Choroid plexus epithelial cell (primary cell): ENCODE results near the gene ZNF512.
A peak's percentile ranks its signal among the peaks of the same experiment; 100 is the strongest.

Experiments
- DNase-seq: peaks from one replicate; pipeline ENCODE4 v3.0.0-alpha.2; 2010; ENCODE audit warnings: low read depth
- H3K4me3 ChIP-seq: 2 replicates; pipeline ENCODE4 v1.5.1; 2011; ENCODE audit warnings: low read depth, mild to moderate bottlenecking, control low read depth, low read length, moderate library complexity
- TF ChIP-seq, protein P1 (sequence below): conservative IDR thresholded peaks from 2 replicates; pipeline ENCODE4 v1.5.1; 2011; ENCODE audit warnings: low read depth, mild to moderate bottlenecking, control low read depth, inconsistent platforms, low read length, moderate library complexity

The ZNF512 gene

DNA sequence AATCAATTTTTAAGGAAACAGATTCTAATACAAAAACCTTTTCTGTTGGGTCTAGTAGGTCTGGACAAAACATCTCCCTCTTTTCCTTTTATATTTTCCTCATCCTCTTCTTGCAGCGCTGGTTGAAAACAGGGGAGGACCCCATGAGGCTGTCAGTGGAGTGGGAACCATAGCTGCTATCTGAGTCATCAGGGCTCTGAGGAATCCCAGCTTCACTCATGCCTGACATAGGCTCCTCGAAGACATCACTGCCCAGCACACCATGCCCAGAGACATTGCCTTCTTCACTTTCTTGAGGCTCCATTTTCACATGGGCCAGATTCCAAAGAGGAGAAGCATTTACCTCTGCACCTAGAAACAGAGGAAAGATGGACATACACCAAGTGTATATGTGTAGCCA is 70.6 kb downstream of the ZNF512 start:
- H3K4me3 ChIP-seq = no peak overlapping the region
- DNase-seq = peak; percentile 71
- TF ChIP-seq, protein P1, sequence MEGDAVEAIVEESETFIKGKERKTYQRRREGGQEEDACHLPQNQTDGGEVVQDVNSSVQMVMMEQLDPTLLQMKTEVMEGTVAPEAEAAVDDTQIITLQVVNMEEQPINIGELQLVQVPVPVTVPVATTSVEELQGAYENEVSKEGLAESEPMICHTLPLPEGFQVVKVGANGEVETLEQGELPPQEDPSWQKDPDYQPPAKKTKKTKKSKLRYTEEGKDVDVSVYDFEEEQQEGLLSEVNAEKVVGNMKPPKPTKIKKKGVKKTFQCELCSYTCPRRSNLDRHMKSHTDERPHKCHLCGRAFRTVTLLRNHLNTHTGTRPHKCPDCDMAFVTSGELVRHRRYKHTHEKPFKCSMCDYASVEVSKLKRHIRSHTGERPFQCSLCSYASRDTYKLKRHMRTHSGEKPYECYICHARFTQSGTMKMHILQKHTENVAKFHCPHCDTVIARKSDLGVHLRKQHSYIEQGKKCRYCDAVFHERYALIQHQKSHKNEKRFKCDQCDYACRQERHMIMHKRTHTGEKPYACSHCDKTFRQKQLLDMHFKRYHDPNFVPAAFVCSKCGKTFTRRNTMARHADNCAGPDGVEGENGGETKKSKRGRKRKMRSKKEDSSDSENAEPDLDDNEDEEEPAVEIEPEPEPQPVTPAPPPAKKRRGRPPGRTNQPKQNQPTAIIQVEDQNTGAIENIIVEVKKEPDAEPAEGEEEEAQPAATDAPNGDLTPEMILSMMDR = no peak

DNA sequence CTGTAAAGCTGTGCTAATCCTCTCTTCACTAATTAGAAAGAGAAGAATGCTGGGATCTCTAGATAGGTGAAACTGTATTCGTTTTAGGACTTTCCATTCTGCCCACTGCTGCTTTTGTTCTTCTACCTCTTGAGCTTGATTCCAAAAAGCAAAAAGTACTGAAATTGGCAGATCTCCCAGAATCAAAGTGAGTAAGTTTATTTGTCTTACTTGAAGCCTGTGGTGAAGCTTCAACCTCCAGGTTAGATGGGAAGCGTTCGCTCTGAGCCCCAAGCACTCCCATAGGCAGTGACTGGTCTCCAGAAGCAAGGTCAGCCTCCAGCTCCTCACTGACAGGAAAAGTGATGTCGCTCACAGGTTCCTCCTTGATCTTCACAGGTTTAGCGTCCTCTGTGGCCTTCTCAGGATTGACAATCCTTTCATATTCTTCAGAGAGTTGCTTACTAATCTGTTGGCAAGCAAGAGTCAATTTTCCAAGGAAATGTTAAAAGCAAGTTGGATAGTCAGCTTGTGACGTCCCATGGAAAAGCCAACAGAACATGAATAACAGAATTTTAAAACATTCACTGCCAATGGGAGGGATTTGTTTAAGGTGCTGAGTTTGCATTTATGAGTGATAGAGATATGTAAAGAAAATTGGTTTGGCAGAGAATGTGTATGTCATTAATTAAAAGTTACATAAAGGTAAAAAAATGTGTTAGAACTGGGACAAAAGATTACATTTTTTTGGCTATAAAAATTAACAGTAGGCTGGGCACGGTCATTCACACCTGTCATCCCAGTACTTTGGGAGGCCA is 72.5 kb downstream of the ZNF512 start:
- DNase-seq = peak; percentile 96
- no peak overlapping the region for H3K4me3 ChIP-seq
- TF ChIP-seq, protein P1 = peak; percentile 5

DNA sequence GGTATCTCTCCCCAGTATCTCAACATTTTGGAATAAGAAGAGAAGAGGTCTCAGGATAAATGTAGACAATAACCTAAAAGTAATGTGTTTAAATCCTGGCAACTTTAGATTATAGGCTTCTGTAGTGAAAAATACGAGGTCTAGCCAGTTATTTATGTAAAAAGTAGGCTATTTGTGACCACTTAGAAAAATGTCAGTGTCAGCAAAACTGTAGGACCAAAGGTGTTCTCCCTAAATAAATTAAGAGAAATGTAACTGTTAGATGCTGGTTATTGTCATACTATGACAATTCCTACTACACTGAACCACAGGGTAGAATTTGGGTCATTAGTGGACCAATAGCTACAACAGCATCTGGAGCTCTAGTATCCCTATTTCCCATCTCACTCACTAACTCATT is 78.5 kb downstream of the ZNF512 start:
- H3K4me3 ChIP-seq = no peak overlapping the region
- TF ChIP-seq, protein P1 = no peak

DNA sequence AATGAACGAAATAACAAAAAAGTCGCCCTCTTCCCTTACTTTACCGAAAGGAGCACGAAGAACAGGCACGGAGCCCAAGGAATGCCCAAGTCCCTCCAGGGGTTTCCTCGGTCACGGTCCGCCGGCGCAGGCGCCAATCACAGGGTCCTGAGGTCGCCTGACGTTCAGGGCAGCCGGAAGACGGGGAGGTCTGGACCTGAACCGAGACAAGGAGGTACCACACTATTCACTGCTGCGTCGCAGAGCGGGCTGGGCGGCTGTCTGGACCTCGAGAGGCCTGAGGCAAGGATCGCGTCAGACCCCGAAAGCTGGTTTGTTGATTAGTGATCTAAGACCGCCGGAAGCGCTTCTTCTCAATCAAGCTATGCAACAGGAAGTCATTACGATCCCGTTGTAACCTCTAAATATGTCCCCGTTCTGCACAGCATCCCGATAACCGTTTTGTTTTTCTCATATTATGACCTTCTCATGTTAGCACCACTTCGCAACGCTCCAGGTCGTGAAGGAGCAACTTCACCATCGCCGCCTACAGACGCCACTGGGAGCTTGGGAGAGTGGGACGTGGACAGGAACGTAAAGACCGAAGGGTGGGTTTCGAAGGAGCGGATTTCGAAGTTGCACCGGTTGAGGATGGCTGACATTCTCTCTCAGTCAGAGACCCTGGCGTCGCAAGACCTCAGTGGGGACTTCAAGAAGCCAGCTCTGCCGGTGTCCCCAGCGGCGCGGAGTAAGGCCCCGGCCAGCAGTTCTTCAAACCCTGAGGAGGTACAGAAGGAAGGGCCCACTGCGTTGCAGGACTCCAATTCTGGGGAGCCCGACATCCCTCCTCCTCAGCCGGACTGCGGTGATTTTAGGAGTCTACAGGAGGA is 80.7 kb downstream of the ZNF512 start, which contains the start of the genes SLC4A1AP and SUPT7L:
SLC4A1AP (plus strand) TSS at position 605 of the 869 bp plus-strand sequence; CDS start at position 631, 26 bp downstream.
SUPT7L (minus strand) TSS at position 330 of the 869 bp plus-strand sequence. CDS start 1,422 bp downstream, outside the sequence.
- peak within 1 kb of the TSS; percentile 92 for H3K4me3 ChIP-seq
- peak; percentile 92 for DNase-seq
- TF ChIP-seq, protein P1 = peak; percentile 15

More for the DNA sequence above, 78.5 kb downstream of the ZNF512 start:
- DNase-seq = no peak

DNA sequence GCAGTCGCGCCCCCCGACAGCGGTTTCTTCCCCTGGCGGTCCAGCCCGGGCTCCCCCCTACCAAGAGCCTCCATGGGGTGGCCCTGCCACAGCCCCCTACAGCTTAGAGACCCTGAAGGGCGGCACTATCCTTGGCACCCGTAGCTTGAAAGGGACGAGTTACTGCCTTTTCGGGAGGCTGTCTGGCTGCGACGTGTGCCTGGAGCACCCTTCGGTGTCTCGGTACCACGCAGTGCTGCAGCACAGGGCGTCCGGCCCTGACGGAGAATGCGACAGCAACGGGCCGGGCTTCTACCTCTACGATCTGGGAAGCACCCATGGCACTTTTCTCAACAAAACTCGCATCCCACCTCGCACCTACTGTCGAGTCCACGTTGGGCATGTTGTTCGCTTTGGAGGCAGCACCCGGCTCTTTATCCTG is 81.3 kb downstream of the ZNF512 start:
- peak overlapping the region; percentile 92 for H3K4me3 ChIP-seq
- TF ChIP-seq, protein P1 = peak; percentile 7
- DNase-seq = no peak

DNA sequence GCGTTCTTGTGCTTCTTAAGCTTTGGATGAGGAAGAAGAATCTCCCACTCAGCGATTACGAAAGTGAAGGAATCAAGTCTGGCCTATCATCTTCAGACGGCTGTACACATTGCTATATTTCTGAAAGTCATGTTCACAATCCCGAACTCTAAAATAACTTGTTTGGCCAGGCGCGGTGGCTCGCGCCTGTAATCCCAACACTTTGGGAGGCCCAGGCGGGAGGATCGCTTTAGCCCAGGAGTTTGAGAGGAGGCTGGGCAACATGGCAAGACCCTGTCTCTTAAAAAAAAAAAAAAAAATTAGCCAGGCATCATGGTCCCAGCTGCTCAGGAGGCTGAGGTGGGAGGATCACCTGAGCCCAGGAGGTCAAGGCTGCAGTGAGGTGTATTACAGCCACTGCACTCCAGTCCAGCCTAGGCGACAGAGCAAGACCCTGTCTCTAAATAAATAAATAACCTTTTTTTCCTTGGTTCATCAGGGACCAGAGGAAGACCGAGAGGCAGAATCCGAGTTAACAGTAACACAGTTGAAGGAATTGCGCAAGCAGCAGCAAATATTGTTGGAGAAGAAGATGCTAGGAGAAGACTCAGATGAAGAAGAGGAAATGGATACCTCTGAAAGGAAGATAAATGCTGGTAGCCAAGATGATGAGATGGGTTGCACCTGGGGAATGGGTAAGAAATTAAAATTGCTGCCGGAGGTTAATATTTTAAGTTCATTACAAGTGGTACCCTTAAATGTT is 82.0 kb downstream of the ZNF512 start:
- H3K4me3 ChIP-seq = peak overlapping the region; percentile 92
- DNase-seq = no peak
- TF ChIP-seq, protein P1 = no peak
